Measurements from ENCODE around the gene TOM1L1.

Gene TOM1L1

DNA sequence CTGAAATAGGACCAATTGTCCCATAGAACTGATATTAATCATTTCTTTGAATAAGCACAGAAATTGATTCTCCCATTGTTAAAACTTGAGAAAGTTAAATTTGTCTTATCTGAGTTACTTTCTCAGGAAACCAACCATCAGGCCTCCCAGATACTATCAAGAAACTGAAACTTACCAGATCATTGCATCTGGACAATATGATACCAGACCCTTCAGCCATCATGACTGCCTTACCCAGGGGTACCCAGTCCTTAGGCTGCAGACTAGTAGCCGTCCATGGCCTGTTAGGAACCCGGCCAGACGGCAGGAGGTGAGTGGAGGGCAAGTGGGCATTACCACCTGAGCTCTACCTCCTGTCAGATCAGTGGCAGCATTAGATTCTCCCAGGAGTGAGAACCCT lies 75.7 kb downstream of the TOM1L1 start:
- Histone ChIP-seq H3K9ac (ENCODE audit: low read length) (no peak overlapping the region), H3K9me3 (ENCODE audit: control insufficient read depth, low read depth, low read length) (peaks cover 5% of the 10 kb centered on the region), H3K4me1 (ENCODE audit: control insufficient read depth, low read depth, low read length) (no peaks in the 10 kb centered on the region), H3K4me3 (ENCODE audit: low read length) (no peak overlapping the region), H3K27ac (ENCODE audit: low read length) (no peak overlapping the region), H3K27me3 (ENCODE audit: control insufficient read depth, insufficient read depth, low read length) (no peaks in the 10 kb centered on the region), H3K36me3 (ENCODE audit: control insufficient read depth, low read depth, low read length) (no peaks in the 10 kb centered on the region)

DNA sequence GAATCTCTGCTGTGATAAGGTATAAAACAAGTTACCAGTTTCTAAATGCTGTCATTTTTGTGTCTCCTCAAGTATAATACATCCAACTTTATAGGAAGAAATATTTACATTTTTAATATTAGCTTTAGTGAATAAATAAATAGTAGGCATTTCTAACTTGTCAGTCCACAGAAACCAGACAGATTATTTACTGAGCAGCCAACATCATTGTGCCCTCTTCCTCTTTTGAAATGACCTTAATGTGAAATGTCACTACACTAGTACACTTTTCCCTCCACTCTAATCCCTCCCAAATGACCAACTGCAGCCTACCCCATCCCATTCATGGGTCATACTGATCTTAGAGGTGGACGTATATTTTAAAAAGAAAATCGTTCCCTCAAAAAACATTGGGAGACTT lies 77.1 kb downstream of the TOM1L1 start:
- Histone ChIP-seq H3K27ac (ENCODE audit: low read length) (no peak overlapping the region), H3K27me3 (ENCODE audit: control insufficient read depth, insufficient read depth, low read length) (no peaks in the 10 kb centered on the region)

DNA sequence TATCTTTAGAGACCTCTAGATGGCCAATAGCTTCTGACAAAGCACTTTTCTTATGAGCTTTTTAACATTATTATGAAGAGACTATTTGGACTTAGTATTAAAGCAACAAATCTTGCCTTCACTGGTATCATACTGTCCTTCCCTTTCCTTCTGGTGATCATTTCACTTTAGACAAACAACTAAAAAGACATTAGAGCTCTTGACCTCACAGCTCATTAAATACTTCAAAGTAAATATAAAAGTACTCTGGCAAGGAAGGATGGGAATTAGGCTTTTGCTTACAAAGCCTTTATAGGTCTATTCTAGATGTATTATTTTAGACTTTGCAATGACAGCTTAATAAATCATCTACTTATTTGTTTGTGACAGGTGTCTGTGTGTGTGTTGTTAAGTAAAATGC lies 79.0 kb downstream of the TOM1L1 start:
- Histone ChIP-seq H3K4me1 (ENCODE audit: control insufficient read depth, low read depth, low read length) (no peaks in the 10 kb centered on the region), H3K9ac (ENCODE audit: low read length) (no peak overlapping the region), H3K9me3 (ENCODE audit: control insufficient read depth, low read depth, low read length) (peaks cover 5% of the 10 kb centered on the region), H3K36me3 (ENCODE audit: control insufficient read depth, low read depth, low read length) (no peaks in the 10 kb centered on the region), H3K27me3 (ENCODE audit: control insufficient read depth, insufficient read depth, low read length) (no peaks in the 10 kb centered on the region), H3K27ac (ENCODE audit: low read length) (no peak overlapping the region), H3K4me3 (ENCODE audit: low read length) (no peak overlapping the region)

More for the DNA sequence above, 77.1 kb downstream of the TOM1L1 start:
- no peak overlapping the region for H3K9ac ChIP-seq (ENCODE audit: low read length)
- H3K36me3 ChIP-seq (ENCODE audit: control insufficient read depth, low read depth, low read length), result no peaks in the 10 kb centered on the region
- no peak overlapping the region for H3K4me3 ChIP-seq (ENCODE audit: low read length)
- H3K4me1 ChIP-seq (ENCODE audit: control insufficient read depth, low read depth, low read length), result no peaks in the 10 kb centered on the region
- peaks cover 5% of the 10 kb centered on the region for H3K9me3 ChIP-seq (ENCODE audit: control insufficient read depth, low read depth, low read length)

DNA sequence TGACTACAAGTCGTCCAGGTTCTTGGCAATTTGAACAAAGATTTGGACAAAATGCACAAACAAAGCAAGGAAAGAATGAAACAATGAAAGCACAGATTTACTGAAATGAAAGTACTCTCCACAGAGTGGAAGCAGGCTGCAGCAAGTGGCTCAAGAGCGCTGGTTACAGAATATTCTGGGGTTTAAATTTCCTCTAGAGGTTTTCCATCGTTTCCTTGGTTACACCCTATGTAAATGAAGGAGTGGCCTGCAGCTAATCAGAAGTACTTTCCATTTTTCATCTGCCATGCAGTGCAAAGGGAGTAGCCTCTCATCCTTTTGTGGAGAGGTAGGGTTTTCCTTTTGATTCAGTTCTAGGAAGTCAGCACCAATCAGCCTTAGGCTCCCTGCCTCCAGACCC lies 79.7 kb downstream of the TOM1L1 start:
- Histone ChIP-seq H3K36me3 (ENCODE audit: control insufficient read depth, low read depth, low read length) (no peaks in the 10 kb centered on the region), H3K9me3 (ENCODE audit: control insufficient read depth, low read depth, low read length) (peaks cover 5% of the 10 kb centered on the region), H3K4me1 (ENCODE audit: control insufficient read depth, low read depth, low read length) (no peaks in the 10 kb centered on the region), H3K27me3 (ENCODE audit: control insufficient read depth, insufficient read depth, low read length) (no peaks in the 10 kb centered on the region), H3K4me3 (ENCODE audit: low read length) (no peak overlapping the region), H3K27ac (ENCODE audit: low read length) (no peak overlapping the region), H3K9ac (ENCODE audit: low read length) (no peak overlapping the region)

DNA sequence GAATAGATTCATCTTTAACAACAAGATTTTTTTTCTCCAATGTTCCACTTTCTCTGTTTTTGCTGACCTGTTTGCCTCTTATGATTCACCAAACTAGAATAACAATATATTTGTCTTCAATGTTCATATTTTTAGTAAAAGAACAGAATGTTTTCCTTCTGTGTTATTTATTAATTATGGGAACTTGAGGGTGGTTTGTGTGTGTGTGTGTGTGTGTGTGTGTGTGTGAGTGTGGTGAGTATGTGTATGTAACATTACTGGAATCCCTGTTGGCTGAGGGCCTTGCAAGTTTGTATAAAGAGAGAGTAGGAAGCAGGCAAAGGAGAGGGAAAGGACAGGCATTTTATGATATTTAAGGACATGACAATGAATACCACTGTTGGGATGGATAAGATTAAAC lies 81.7 kb downstream of the TOM1L1 start:
- Histone ChIP-seq H3K9ac (ENCODE audit: low read length) (no peak overlapping the region), H3K9me3 (ENCODE audit: control insufficient read depth, low read depth, low read length) (peaks cover 5% of the 10 kb centered on the region), H3K27ac (ENCODE audit: low read length) (no peak overlapping the region)

DNA sequence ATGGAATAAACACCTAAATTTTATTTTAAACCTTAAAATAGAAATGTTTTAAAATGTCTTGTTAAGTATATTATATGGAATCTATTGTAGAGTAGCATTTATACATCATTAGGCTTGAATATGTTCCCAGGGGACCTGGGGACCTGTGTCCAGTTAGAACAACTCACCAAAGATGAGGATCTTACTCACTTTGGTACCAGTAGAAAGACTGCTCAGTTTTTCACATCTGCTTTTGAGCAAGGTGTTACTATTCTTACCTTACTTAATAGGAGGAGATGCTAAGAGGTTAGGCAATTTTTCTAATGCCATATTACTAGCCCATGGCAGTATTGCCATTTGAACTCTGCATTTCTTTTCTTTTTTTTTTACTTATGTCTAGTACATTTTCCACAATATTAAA lies 82.6 kb downstream of the TOM1L1 start:
- Histone ChIP-seq H3K9ac (ENCODE audit: low read length) (no peak overlapping the region), H3K4me1 (ENCODE audit: control insufficient read depth, low read depth, low read length) (no peaks in the 10 kb centered on the region), H3K4me3 (ENCODE audit: low read length) (no peak overlapping the region), H3K27me3 (ENCODE audit: control insufficient read depth, insufficient read depth, low read length) (no peaks in the 10 kb centered on the region), H3K27ac (ENCODE audit: low read length) (no peak overlapping the region), H3K36me3 (ENCODE audit: control insufficient read depth, low read depth, low read length) (peaks cover 3% of the 10 kb centered on the region), H3K9me3 (ENCODE audit: control insufficient read depth, low read depth, low read length) (peaks cover 5% of the 10 kb centered on the region)

More for the DNA sequence above, 81.7 kb downstream of the TOM1L1 start:
- H3K4me1 ChIP-seq (ENCODE audit: control insufficient read depth, low read depth, low read length), result no peaks in the 10 kb centered on the region
- no peaks in the 10 kb centered on the region for H3K27me3 ChIP-seq (ENCODE audit: control insufficient read depth, insufficient read depth, low read length)
- H3K4me3 ChIP-seq (ENCODE audit: low read length), result no peak overlapping the region
- peaks cover 1% of the 10 kb centered on the region for H3K36me3 ChIP-seq (ENCODE audit: control insufficient read depth, low read depth, low read length)

DNA sequence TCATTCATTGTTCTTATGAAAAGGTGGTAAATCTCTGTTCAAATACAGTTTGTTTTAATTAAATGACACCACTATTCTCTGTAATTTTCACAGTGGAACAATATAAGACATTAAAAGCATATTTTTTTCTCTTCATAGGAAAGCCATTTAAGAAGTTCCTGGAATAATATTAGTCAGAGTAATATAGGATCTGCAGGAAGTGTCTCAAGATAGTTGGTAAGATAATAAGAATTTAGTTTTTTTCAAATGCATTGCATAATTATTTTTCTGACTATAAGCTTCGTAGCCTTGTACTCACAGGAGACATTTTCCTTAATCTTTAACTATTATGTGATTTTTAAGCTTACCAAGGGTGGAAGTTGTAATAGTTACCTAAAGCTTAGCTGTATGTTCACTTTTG lies 84.8 kb downstream of the TOM1L1 start:
- H3K27me3 ChIP-seq (ENCODE audit: control insufficient read depth, insufficient read depth, low read length), result no peaks in the 10 kb centered on the region
- no peak overlapping the region for H3K27ac ChIP-seq (ENCODE audit: low read length)
- H3K9me3 ChIP-seq (ENCODE audit: control insufficient read depth, low read depth, low read length), result peaks cover 2% of the 10 kb centered on the region
- no peaks in the 10 kb centered on the region for H3K4me1 ChIP-seq (ENCODE audit: control insufficient read depth, low read depth, low read length)
- H3K36me3 ChIP-seq (ENCODE audit: control insufficient read depth, low read depth, low read length), result peaks cover 3% of the 10 kb centered on the region
- no peak overlapping the region for H3K4me3 ChIP-seq (ENCODE audit: low read length)
- no peak overlapping the region for H3K9ac ChIP-seq (ENCODE audit: low read length)

DNA sequence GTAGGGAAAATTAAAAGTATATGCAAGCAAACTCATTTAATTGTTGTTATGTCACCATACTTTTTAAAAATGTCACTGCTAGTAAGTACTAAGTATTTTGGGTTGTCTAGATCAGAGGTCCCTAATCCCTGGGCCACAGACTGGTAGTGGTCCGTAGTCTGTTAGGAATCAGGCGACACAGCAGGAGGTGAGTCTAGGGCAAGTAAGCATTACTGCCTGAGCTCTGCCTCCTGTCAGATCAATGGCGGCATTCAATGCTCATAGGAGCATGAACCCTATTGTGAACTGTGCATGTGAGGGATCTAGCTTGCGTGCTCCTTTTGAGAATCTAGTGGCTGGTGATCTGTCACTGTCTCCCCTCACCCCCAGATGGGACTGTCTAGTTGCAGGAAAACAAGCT lies 89.5 kb downstream of the TOM1L1 start:
- Histone ChIP-seq H3K27ac (ENCODE audit: low read length) (no peak overlapping the region), H3K9me3 (ENCODE audit: control insufficient read depth, low read depth, low read length) (no peaks in the 10 kb centered on the region), H3K9ac (ENCODE audit: low read length) (no peak overlapping the region), H3K4me3 (ENCODE audit: low read length) (no peak overlapping the region), H3K4me1 (ENCODE audit: control insufficient read depth, low read depth, low read length) (no peaks in the 10 kb centered on the region), H3K36me3 (ENCODE audit: control insufficient read depth, low read depth, low read length) (peaks cover 8% of the 10 kb centered on the region), H3K27me3 (ENCODE audit: control insufficient read depth, insufficient read depth, low read length) (no peaks in the 10 kb centered on the region)

DNA sequence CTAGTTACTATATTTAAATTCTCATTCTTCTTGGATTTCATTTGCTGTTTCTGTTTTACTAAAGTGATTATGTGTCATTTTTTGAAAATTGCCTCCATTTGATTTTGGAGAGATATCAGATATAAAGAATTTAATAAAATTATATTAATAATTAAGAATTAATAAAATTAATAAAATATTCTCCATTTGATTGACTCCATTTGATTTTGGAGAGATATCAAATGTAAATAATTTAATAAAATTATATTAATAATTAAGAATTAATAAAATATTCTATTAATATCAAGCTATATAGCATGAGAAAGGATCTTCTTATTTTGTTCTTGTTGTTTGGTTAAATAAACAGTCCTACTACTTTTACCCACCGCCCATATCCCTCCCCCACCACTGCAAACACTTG lies 90.9 kb downstream of the TOM1L1 start:
- no peaks in the 10 kb centered on the region for H3K9me3 ChIP-seq (ENCODE audit: control insufficient read depth, low read depth, low read length)
- H3K4me1 ChIP-seq (ENCODE audit: control insufficient read depth, low read depth, low read length), result no peaks in the 10 kb centered on the region
- no peak overlapping the region for H3K27ac ChIP-seq (ENCODE audit: low read length)
- peaks cover 8% of the 10 kb centered on the region for H3K36me3 ChIP-seq (ENCODE audit: control insufficient read depth, low read depth, low read length)
- no peaks in the 10 kb centered on the region for H3K27me3 ChIP-seq (ENCODE audit: control insufficient read depth, insufficient read depth, low read length)
- no peak overlapping the region for H3K9ac ChIP-seq (ENCODE audit: low read length)
- H3K4me3 ChIP-seq (ENCODE audit: low read length), result no peak overlapping the region

DNA sequence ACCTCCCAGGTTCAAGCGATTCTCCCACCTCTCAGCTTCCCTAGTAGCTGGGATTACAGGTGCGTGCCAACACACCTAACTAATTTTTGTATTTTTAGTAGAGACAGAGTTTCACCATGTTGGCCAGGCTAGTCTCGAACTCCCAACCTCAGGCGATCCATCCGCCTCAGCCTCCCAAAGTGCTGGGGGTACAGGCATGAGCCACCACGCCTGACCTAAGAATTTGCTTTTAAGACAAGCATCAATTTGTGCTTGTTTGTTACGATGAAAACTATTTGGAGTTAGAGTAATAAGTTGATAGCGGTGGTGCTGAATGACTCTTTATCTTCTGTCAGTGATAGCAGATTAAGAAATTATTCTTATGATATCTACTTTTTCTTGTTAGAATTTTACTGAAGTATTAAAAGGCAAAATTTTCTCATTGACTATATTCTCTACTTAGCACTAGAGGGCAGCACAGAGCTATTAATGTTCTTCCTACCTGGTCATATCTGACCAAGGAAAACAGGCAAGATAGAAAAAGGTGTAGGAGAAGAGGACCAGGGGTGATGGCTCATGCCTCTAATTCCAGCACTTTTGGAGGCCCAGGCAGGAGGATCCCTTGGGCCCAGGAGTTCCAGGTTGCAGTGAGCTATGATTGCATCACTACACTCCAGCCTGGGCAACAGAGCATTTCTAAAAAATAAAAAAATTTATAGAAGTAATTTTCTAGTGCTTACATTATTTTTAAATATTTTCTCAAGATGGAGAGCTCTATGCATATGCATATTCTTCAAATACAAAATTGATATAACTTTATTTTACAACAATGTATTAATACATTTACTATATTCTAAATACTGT lies 92.4 kb downstream of the TOM1L1 start:
- Histone ChIP-seq H3K4me1 (ENCODE audit: control insufficient read depth, low read depth, low read length) (no peaks in the 10 kb centered on the region), H3K27me3 (ENCODE audit: control insufficient read depth, insufficient read depth, low read length) (no peaks in the 10 kb centered on the region), H3K9ac (ENCODE audit: low read length) (no peak overlapping the region), H3K4me3 (ENCODE audit: low read length) (no peak overlapping the region), H3K9me3 (ENCODE audit: control insufficient read depth, low read depth, low read length) (no peaks in the 10 kb centered on the region), H3K36me3 (ENCODE audit: control insufficient read depth, low read depth, low read length) (peaks cover 5% of the 10 kb centered on the region), H3K27ac (ENCODE audit: low read length) (no peak overlapping the region)

DNA sequence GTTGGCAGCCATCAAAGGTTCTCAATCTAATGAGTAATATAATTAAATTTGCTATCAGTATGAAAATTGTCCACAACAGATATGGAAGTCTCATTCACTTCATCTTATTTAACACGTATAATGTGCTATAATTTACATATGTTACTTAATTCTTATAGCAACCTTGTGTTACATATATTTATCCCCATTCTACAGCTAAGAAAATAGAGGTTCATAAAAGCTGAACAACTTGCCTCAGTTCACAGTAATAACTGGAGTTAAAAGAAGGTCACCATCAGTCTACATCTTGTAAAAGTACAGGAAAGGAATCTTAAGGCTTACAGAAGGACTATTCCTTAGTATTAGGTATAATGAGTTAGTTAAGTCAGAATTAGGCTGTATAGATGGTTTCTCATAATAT lies 95.8 kb downstream of the TOM1L1 start:
- Histone ChIP-seq H3K4me1 (ENCODE audit: control insufficient read depth, low read depth, low read length) (no peaks in the 10 kb centered on the region), H3K9ac (ENCODE audit: low read length) (no peak overlapping the region), H3K27me3 (ENCODE audit: control insufficient read depth, insufficient read depth, low read length) (no peaks in the 10 kb centered on the region), H3K4me3 (ENCODE audit: low read length) (no peak overlapping the region), H3K36me3 (ENCODE audit: control insufficient read depth, low read depth, low read length) (peaks cover 13% of the 10 kb centered on the region), H3K9me3 (ENCODE audit: control insufficient read depth, low read depth, low read length) (no peaks in the 10 kb centered on the region), H3K27ac (ENCODE audit: low read length) (no peak overlapping the region)

DNA sequence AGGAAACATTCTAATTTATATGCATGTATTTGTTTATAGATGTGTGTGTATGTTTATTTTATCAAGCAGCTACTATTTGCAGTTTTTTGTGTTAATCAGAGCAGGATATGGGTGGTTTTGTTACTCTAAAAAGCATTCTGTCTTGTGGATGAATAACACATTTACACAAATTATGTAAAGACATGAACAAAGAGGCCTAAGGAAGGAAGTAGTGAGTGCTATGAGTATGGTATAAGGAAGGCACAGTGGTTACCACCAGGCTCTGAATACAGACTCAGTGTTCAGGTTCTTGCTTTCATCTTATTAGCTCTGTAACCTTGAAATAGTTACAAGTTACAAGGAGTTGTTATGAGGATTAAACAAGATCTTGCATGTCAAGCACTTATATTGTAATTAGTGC lies 101.8 kb downstream of the TOM1L1 start:
- Histone ChIP-seq H3K36me3 (ENCODE audit: control insufficient read depth, low read depth, low read length) (peaks cover 8% of the 10 kb centered on the region), H3K9me3 (ENCODE audit: control insufficient read depth, low read depth, low read length) (no peaks in the 10 kb centered on the region), H3K4me3 (ENCODE audit: low read length) (no peak overlapping the region), H3K4me1 (ENCODE audit: control insufficient read depth, low read depth, low read length) (peaks cover 2% of the 10 kb centered on the region), H3K27ac (ENCODE audit: low read length) (no peak overlapping the region), H3K27me3 (ENCODE audit: control insufficient read depth, insufficient read depth, low read length) (no peaks in the 10 kb centered on the region), H3K9ac (ENCODE audit: low read length) (no peak overlapping the region)
